ENCODE measurements around the gene CYSRT1.

CYSRT1 gene

DNA sequence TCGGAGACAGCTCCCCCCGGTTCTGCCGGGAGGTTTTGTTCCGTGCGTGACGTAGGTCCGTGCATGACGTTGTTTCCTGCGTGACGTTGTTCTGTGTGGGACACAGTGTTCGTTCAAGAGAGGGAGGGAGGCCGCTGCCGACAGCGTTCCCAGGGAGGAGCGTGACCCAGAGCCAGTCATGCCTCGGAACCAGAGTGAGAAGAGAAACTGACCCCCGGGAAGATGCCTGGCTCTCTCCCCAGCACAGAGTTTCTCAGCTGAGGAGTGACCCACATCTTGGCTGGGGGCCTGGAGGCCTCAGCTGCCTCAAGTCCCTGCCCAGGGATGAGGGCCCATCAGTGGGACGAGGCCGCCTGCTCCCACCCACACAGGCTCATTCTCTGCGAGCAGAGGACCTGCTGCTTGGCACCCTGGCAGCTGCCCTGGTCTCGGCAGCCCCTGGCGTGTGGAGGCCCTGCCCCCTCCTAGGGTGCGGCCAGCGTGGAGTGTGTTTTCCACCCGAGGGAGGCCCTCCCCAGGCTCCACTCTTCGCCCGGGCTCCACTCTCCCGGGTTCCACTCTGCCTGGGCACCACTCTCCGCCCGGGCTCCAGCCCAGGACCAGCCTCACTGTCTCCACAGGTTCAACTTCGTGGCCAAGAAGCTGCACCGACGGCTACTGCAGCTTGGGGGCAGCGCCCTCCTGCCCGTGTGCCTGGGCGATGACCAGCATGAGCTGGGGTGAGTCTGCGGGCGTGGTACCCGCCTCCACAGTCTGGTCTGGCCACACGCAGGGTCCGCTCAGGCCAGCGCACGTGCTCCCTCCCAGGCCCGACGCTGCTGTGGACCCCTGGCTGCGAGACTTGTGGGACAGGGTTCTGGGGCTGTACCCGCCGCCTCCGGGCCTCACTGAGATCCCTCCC lies 11.6 kb upstream of the CYSRT1 start:
- DNase-seq = no peak

DNA sequence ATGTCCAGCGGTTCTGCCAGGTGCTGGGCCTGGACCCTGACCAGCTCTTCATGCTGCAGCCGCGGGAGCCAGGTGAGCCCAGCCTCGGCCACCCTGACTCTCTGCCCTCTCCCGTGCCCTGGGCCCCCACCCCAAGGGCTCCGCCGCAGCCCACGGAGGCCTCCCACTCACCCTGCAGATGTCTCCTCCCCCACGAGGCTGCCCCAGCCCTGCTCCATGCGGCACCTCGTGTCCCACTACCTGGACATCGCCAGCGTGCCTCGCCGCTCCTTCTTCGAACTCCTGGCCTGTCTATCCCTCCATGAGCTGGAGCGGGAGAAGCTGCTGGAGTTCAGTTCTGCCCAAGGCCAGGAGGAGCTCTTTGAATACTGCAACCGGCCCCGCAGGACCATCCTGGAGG lies 10.4 kb upstream of the CYSRT1 start:
- DNase-seq = no peak

DNA sequence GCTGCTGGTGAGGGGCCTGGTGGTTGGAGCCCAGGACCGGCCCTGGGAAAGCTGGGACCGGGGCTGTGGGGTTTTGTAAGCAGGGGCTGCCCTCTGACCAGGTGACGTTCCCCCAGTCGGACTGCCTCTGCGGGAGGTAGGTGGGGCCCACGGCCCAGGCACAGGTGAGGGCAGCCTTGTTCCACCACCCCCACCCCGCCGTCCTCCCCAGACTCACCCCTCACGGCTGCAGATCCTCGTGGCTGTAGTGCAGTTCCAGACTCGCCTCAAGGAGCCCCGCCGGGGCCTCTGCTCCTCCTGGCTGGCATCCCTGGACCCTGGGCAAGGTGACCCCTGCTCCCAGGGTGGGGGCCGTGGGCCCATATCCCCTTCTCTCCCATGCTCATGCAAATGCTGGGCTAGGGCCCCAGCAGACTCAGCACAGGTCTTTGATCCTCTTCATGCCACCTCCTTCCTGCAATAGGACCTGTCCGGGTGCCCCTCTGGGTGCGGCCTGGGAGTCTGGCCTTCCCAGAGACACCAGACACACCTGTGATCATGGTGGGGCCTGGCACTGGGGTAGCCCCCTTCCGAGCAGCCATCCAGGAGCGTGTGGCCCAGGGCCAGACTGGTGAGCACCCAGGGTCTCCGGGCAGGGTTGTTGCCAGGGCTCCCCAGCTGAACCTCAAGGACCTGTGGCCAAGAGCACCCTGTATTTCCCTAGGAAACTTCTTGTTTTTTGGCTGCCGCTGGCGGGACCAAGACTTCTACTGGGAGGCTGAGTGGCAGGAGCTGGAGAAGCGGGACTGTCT lies 9.6 kb upstream of the CYSRT1 start:
- no peak for DNase-seq

DNA sequence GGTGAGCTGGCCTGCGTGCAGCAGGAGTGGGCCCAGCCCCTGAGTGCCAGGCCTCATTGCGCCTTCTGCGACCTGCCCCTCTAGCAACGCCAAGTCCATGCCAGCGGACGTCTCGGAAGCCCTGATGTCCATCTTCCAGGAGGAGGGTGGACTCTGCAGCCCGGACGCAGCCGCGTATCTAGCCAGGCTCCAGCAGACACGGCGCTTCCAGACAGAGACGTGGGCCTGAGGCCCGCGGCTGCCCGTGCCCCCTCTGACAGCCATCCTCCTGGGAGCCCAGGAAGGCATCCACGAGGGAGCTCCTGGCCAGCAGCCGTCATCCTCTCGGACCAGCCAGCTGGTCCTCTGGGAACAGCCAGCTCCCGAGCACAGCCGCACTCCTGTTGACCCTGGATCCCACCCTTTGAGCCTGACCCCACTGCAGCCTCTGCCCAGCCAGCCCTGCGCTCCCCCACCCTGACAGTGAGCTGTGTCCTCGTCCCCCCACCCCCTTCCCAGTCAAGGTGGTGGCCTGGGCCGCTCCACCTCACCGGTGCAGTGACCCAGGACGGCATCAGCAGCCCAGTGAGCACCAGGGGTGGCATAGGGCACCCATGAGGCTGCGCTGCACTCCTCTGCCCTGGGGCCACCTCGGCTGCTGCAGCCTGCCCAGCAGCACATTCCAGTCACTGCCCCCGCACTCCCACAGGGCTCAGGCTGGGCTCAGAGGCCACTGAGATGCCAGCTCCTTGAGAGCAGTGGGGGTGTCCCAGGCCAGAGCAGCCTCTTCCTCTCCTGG lies 8.6 kb upstream of the CYSRT1 start:
- DNase-seq = no peak

DNA sequence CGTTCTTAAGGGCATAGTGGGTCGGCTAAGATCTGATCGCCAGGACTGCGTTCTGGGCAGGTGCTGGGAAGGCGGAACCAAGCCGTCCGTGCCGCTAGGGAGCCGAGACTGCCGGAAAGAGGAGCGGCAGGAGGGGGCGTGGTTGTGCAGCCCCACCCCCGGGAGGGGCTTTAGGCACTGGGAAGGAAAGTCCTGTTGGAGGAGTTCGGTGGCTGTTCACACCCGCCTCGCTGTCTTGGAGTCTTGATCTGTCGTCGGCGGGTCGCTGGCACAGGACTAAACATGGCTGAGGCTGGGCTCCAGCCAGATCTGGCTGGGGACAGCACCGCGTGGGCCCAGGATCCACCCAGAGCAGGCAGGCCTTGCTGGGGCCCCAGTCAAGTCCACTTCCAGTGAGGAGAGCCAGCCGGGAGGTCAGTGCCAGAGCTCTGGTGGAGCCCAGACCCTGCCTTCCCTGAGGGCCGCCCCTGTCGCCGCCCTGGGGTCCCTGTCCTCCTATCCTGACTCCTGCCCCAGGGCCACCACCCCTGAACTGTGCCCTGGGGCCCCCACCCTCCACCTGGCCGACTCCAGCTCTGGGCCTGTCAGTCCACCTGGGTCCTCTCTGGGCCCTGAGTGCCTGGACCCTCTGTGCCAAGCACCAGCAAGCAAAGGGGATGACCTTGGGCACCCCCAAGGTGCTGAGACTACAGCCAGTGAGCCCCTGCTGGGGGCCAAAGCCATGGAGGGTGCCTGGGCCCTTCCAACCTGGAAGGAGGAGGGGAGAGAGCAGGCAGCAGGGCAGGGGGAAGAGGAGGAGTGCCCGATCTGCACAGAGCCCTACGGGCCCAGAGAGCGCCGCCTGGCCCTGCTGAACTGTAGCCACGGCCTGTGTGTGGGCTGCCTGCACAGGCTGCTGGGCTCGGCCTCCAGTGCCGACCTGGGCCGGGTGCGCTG lies 7.4 kb upstream of the CYSRT1 start:
- DNase-seq = no peak

DNA sequence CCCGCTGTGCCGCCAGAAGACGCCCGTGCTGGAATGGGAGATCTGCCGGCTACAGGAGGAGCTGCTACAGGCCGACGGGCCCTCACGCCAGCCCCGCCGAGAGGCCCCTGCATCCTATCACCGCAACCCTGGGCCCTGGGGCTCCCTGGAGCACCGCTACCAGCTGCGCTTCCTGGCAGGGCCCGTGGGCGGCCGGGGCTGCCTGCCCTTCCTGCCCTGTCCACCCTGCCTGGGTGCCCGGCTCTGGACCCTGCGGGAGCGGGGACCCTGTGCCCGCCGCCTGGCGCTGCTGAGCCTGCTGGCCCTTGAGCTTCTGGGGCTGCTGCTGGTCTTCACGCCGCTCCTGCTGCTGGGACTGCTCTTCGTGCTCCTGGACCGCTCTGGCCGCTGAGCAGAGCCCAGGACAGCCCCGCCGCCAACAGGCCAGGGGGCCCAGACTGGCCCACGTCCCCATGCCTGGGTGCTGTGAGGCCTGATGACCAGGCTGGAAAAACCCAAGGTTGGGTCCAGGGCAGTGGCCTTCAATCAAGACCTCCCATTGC lies 6.7 kb upstream of the CYSRT1 start:
- no peak for DNase-seq

DNA sequence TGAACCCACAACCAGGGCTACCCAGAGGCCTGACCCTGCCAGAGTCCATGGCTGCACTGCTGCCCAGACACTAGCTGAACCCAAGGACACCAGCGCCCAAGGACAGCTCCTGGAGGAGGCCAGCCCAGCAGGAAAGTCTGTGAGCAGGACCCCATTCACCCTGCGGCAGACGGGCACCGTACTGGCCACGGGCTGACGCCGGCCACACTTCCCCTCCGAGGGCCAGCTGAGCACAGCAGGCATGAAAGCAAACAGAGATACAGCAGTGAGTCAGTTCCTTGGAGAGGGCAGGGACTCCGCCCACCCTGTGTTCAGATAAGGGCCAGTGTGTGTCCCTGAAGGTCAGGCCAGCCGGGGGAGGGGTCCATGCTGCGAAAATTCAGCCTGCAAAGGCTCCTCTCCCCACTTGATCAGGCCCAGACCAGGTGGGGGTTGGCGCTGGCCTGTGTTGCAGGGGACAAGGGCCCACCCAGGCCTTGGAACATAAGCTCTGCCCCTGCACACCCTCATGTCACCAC lies 6.2 kb upstream of the CYSRT1 start:
- DNase-seq = no peak

DNA sequence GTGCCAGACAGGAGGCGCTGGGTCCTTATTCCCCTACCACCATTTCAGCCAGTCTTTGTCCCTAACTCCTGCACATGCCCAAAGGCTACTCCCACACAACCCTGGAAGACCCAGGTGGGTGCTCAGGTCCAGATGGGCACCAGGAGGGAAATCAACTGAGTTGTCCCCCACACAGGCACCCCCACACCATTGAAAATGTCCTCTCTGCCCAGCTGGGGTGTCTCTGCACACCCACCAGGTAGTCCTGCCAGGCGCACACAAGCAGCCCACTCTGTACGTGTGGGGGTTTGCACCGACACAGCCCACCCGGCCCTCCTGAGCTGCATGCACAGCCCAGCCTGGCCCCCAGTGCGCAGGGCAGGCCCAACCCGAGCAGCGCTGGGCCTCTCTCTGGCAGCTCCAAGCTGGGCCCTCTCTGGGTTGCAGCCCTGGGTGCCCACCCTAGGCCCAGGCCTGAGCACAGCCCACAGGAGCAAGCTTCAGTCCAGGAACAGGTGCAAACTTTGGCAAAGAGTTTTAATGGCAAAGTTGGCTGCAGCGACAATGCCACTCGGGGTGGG lies 5.1 kb upstream of the CYSRT1 start:
- no peak for DNase-seq

DNA sequence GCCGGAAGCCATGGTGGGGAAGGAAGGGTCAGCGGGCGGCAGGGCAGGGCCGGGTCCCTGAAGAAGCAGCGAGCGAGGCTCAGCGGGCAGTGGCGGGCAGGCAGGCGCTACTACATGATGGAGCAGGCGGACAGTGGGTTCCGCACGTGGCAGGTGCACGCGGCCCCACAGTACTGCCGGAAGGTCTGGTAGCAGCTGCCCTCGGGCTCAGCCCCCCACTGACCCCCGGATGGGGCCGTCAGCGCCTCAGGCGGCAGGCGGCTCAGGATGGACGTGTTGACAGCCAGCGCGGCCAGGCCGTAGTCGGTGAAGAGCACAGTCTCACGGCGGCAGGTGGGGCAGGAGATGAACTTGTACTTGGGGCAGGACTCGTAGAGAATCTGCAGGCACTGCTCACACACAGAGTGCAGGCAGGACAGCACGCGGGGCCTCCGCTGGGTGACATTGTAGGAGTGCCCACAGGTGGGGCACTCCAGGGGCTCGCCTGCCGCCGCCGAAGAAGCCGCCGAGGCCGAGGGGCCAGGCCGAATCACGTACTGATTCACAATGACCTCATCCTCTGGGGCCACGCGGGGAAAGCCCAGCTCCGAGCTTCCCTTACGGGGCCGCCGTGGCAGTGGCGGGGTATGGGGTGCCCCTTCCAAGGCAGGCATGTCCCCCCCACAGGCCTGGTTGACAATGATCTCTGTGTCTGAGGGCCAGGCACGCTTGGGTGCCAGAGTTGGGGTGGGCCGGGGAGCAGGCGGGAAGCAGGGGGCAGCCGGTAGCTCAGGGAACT lies 4.5 kb upstream of the CYSRT1 start:
- DNase-seq = no peak

DNA sequence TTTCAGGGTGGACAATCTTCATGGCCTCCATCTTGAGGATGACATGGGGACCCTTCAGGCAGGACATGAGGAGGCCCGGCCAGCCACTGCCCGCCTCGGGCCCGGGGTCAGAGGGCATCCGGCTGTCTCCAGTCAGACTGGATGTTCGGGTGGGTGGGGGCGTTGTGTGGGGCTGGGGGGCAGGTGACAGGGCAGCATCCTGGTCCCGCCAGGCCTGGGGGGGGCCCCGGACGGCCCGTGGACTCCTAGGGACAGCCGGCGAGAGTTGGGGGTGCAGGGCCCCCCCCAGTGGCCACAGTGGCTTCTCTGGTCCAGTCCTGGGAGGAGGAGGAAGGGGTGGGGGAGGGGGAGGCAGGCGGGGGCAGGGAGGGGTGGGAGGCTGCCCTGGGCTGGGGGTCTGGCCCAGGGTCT lies 3.9 kb upstream of the CYSRT1 start:
- no peak for DNase-seq

DNA sequence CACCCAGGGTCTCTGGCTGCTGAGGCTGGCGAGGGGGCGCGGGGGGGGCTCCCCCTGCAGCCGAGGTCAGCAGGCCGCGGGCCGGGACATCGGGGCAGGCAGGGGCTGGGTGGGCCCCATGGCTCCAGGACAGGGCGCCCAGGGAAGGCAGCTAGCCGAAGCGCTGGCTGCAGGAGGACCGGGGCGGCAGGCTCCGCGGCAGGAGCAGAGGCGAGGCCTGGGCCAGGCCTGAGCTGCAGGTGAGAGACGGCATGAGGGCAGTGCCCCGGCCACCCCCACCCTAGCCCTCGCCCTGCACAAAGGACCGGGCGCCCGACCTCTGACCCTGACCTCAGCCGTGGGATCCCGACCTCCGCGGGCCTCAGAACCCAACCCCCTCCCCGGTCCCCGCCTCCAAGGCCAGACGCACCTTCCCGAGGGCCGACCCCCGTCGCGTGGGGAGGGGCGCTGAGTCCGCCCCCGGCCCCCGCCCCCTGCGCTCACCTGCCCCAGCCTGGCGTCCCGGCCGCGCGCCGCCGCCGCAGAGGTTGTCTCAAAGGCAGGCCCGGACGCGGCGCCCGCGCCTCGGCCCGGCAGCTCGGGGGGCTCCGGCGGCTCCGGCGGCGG lies 3.4 kb upstream of the CYSRT1 start:
- DNase-seq = no peak

DNA sequence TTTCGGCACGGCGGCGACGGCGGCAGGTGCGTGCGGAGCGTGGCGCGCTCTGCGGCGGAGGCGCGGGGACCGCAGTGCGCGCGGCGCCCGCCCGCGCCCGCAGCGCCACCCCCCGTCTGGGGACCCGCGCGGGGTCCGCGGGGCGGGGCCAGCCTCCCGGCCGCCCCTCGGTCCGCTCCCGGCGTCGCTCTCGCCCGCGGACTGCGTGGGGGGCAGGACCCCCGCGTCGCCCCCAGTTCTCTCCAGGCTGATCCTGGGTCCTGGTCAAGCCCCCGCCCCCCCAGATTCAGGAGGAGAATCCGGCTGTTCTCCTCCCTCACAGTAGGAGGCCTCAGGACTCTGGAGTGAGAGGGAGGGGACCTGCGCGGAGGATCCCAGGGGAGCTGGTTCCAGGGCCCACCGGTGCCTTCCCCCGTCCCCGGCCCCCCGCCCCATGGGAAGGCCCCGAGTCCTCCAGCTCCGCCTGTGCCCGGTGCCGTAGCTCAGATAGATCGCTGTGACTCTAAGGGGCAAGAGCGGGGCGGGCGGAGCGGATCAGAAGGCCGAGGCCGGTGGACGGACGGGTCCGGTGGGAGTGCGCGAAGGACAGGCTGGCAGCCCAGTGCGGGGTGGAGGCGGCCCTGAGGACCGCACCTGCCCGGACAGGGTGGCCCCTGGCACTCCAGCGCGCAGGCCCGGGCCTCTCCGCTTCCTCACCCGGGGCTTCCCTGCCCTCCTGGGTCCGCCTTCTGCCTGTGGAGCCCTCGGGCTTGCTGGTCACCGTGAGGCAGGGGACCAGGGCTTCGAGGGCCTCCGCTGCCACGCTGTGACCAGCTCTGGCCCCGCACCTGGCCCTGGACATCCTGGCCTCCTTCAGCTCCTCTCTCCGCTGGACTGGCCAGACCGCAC lies 2.5 kb upstream of the CYSRT1 start, which contains the start of gene RNF208:
TSS of gene RNF208 (minus strand) at position 51 of the 888 bp plus-strand sequence. CDS start 1,028 bp downstream, outside the sequence.
- no peak for DNase-seq

DNA sequence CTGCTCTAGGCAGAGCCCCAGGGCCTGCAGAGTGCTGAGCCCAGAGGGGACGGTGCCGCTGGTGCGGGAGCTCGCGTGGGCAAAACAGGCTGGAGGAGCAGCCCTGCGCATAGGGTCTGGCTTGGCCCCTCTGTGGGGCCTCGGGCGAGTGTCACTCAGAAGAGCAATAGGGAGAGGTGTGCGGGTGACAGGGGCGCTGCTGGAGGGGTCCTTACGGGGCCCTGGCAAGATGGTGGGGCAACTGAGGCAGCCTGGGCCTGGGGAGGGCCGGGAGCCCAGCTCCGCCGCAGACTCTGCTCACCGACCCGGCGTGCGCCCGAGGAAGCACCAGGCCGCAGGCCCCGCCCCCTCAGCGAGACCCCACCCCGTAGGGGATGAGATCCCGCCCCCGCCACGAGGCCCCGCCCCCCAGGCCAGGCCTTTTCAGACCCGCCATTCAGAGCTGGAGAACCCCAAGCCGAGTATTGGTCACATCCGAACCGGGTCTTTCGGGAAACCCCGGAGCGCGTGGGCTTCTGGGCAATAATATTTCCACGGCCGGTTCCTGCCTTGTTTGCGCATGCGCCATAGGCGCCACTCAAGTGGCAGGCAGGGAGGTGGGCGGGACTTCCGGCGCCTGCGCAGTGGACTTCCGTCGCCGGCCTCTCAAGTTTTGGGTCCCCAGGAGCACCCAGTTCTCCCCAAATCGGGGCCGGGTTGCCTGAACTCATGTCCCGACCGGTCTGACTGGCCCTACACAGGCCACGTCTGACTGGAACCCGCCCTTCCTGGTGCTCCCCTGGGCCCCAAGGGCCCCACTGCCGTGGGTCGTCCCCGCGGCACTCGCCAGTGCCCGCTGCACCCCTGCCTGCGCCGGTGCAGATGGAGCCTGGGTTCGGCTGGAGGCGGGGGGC lies 1.6 kb upstream of the CYSRT1 start:
- peak; percentile 85 to 97 for DNase-seq

DNA sequence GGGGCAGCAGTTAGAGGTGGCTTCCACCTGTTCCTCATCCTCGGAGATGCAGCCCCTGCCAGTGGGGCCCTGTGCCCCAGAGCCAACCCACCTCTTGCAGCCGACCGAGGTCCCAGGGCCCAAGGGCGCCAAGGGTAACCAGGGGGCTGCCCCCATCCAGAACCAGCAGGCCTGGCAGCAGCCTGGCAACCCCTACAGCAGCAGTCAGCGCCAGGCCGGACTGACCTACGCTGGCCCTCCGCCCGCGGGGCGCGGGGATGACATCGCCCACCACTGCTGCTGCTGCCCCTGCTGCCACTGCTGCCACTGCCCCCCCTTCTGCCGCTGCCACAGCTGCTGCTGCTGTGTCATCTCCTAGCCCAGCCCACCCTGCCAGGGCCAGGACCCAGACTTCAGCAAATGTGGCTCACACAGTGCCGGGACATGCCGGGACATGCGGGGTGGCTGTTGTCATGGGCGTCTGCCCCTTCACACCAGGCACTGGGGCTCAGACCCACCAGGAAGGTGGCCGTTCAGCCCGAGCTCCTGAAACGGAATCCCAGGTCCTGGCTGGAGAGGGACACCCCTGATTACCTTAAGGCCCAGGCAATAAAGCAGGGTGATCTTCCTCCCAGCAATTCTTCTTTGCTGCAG lies 841 bp downstream of the CYSRT1 start:
- no peak for DNase-seq

DNA sequence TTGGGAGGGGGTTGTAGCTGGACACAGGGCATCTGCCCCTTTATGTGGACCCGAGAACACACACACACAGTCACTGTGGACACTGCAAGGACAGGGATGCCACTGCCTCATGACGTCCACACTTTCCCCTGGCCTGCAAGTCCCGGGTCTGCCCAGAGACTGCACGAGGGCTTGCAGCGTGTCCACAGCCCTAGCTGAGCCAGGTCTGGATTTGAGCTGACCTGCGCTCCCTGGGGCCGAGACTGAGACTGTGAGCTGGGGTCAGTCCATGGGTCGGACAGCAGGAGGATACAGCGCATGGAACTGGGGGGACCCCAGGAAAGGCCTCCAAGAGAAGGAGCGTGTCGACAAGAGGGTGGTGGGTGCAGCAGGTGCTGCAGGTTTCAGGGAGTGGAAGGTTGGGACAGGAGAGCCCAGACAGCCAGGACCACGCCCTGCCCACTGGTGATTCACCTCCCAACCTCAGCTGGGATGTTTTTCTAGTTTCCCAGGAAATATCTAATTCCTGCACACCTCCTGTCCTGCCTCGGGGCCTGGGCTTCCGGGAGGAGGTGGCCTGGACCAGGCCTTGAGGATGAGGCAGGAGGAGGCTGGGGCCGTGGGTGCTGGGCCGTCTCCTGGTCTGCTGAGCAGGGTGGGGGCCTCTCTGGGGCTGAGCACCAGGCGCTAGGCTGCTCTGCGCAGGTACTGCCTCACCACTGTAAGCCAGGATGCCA lies 1.5 kb downstream of the CYSRT1 start:
- DNase-seq = no peak

DNA sequence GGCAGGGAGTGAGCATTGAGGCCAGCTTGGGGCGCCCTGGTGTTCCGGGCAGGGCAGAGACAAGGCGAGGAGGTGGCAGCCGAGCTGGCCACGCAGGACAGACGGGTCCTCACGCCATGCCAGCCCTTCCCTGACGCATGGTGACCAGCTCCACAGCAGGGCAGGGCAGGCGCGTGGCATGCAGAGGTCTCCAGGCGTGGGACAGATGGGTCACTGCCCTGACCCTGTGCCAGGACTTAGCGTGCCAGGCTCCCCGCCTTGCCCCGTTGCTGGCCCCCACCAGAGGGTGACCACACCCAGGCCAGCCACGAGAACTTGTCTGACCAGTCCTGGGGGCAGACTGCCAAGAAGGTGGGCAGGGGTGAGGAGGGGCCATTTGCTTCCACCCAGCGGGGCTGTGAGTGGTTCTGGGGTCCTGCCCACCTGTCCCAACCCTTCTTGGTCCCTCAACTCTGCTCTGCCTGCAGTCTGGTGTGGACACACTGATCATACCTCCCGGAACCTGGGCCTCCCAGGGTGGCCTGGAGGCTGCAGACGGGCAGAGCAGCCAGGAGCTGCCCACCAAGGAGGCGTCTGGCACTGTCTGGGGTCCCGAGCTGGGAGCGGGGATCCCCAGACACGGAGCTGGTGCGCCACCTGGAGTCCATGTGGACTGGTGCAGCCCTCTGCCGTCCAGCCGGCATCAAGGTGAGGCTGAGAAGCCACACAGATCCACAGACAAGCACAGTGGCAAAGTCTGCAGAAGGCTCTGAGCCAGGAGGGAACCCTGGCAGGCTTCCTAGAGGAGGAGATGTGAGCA lies 2.3 kb downstream of the CYSRT1 start, which contains the start of gene RNF224:
TSS of gene RNF224 (plus strand) at position 449 of the 799 bp plus-strand sequence. CDS start 834 bp downstream, outside the sequence.
- DNase-seq = peak; percentile 27 to 68
